HG03025 (cell line): ENCODE results near the gene PTPRJ.
A peak's percentile ranks its signal among the peaks of the same experiment; 100 is the strongest.

Source experiments
- ATAC-seq: cut with Tn5 transposase; IDR thresholded peaks from one replicate; pipeline ENCODE4 v1.9.1; 2021; ENCODE audit warnings: mild to moderate bottlenecking, moderate library complexity; ENCODE audit not compliant: unreplicated experiment, low FRiP score

PTPRJ gene

GRCh38 chr11:47992959-47993820 is 12.8 kb downstream of the PTPRJ start:
- no peak for ATAC-seq

GRCh38 chr11:47994417-47994816 is 14.1 kb downstream of the PTPRJ start:
- no peak for ATAC-seq

- ATAC-seq = no peak
Observed at GRCh38 chr11:47995360-47995769, 15.0 kb downstream of the PTPRJ start.

- ATAC-seq = no peak
Observed at GRCh38 chr11:47997063-47998053, 17.0 kb downstream of the PTPRJ start.

GRCh38 chr11:47998345-47998732 is 18.0 kb downstream of the PTPRJ start:
- no peak for ATAC-seq

GRCh38 chr11:47998733-47999359 is 18.5 kb downstream of the PTPRJ start:
- ATAC-seq = no peak

GRCh38 chr11:48000432-48000831 is 20.1 kb downstream of the PTPRJ start:
- ATAC-seq = no peak

- peak; percentile 58 for ATAC-seq
Observed at GRCh38 chr11:48001438-48002021, 21.2 kb downstream of the PTPRJ start.

GRCh38 chr11:48002561-48002960 is 22.2 kb downstream of the PTPRJ start:
- no peak for ATAC-seq

GRCh38 chr11:48003926-48004325 is 23.6 kb downstream of the PTPRJ start:
- ATAC-seq = no peak

GRCh38 chr11:48004456-48004855 is 24.1 kb downstream of the PTPRJ start:
- ATAC-seq = no peak

GRCh38 chr11:48005136-48005535 is 24.8 kb downstream of the PTPRJ start:
- ATAC-seq = no peak

- ATAC-seq = no peak
Observed at GRCh38 chr11:48005831-48006270, 25.5 kb downstream of the PTPRJ start.

- ATAC-seq = peak; percentile 35
Observed at GRCh38 chr11:48006301-48006992, 26.1 kb downstream of the PTPRJ start.

GRCh38 chr11:48007677-48008076 is 27.3 kb downstream of the PTPRJ start:
- no peak for ATAC-seq

GRCh38 chr11:48008951-48009270 is 28.6 kb downstream of the PTPRJ start:
- no peak for ATAC-seq

- no peak for ATAC-seq
Observed at GRCh38 chr11:48011102-48011797, 30.9 kb downstream of the PTPRJ start.

- no peak for ATAC-seq
Observed at GRCh38 chr11:48011798-48012391, 31.5 kb downstream of the PTPRJ start.
